SK-N-SH (cell line): ENCODE measurements around the gene DDX31. TPM values are rescaled to one million over a fixed set of nuclear protein-coding genes. Genes with fewer than 3 reads are reported as not detected.

Experiments used
- CTCF ChIA-PET: fragments of 300-600, 350-600 bp; formaldehyde crosslinking; extraction: SDS; loops from one replicate; lab custom pipeline; 2021; lab: Yijun Ruan, JAX
- POLR2A ChIA-PET: fragments of 350-600 bp; sonication (Branson Sonifier 250); formaldehyde crosslinking; extraction: SDS; loops from one replicate; lab custom pipeline; 2020; ENCODE audit warnings: antibody characterized with exemption, inconsistent platforms; lab: Yijun Ruan, JAX
- DNase-seq: peaks from one replicate; pipeline ENCODE4 v3.0.0; 2012
- H2AFZ ChIP-seq: fragments of 200-600 bp; sonication (generic); 2 replicates; pipeline ENCODE4 v1.8.1; 2016; ENCODE audit warnings: antibody characterized with exemption, mild to moderate bottlenecking, low read depth
- H3F3A ChIP-seq: fragments of 200-600 bp; sonication (generic); replicated peaks from 2 replicates; pipeline ENCODE3; 2016; ENCODE audit warnings: antibody characterized with exemption, mild to moderate bottlenecking; ENCODE audit not compliant: insufficient read depth
- H3K27ac ChIP-seq, 2 experiments: fragments of 200-500 bp in 1 of 2; fragments of 200-600 bp in 1 of 2; sonication (Bioruptor generic) in 1 of 2; sonication (generic), shearing (Covaris generic) in 1 of 2; 2 replicates each; pipeline versions ENCODE4 v1.5.1 to v1.6.1; 2014 to 2016; ENCODE audit warnings: low read depth in 2 of 2, inconsistent platforms in 1 of 2, low read length in 1 of 2, mild to moderate bottlenecking in 1 of 2, mixed read lengths in 1 of 2
- H3K27me3 ChIP-seq: fragments of 200-600 bp; sonication (generic), shearing (Covaris generic); 2 replicates; pipeline ENCODE4 v1.6.1; 2016; ENCODE audit warnings: mixed run types; ENCODE audit not compliant: insufficient read depth
- H3K36me3 ChIP-seq, 2 experiments: fragments of 200-500 bp in 1 of 2; fragments of 200-600 bp in 1 of 2; sonication (Bioruptor generic) in 1 of 2; sonication (generic) in 1 of 2; replicated peaks in 1 of 2; 2 replicates each; pipeline versions ENCODE3 to v1.5.1; 2014 to 2016; ENCODE audit warnings: low read length in 1 of 2, mild to moderate bottlenecking in 1 of 2; ENCODE audit not compliant: insufficient read depth in 2 of 2, control insufficient read depth in 1 of 2
- H3K4me1 ChIP-seq, 2 experiments: fragments of 200-500 bp in 1 of 2; fragments of 200-600 bp in 1 of 2; sonication (Bioruptor generic) in 1 of 2; sonication (generic), shearing (Covaris generic) in 1 of 2; 2 replicates each; pipeline versions ENCODE4 v1.5.1 to v1.6.1; 2014 to 2016; ENCODE audit warnings: low read depth in 1 of 2, low read length in 1 of 2, mixed run types in 1 of 2; ENCODE audit not compliant: insufficient read depth in 2 of 2, control insufficient read depth in 1 of 2
- H3K4me2 ChIP-seq: fragments of 200-600 bp; sonication (generic), shearing (Covaris generic); 2 replicates; pipeline ENCODE4 v1.6.1; 2017; ENCODE audit warnings: mixed run types
- H3K4me3 ChIP-seq, 2 experiments: fragments of 200-500 bp in 1 of 2; fragments of 200-600 bp in 1 of 2; sonication (Bioruptor generic) in 1 of 2; sonication (generic), shearing (Covaris generic) in 1 of 2; 2 replicates each; pipeline versions ENCODE4 v1.5.1 to v1.8.1; 2014 to 2016; ENCODE audit warnings: low read depth in 2 of 2, inconsistent platforms in 1 of 2, low read length in 1 of 2, mild to moderate bottlenecking in 1 of 2, mixed read lengths in 1 of 2, moderate library complexity in 1 of 2
- H3K79me2 ChIP-seq: fragments of 200-600 bp; sonication (generic); 2 replicates; pipeline ENCODE4 v1.8.1; 2017; ENCODE audit warnings: mild to moderate bottlenecking; ENCODE audit not compliant: insufficient read depth
- H3K9ac ChIP-seq: fragments of 200-600 bp; sonication (generic); 2 replicates; pipeline ENCODE4 v1.6.1; 2017; ENCODE audit warnings: mixed run types
- H3K9me2 ChIP-seq: fragments of 200-600 bp; sonication (generic); 2 replicates; pipeline ENCODE4 v1.6.1; 2017; ENCODE audit warnings: mixed run types
- H3K9me3 ChIP-seq: fragments of 200-600 bp; sonication (generic); 2 replicates; pipeline ENCODE4 v1.6.1; 2017; ENCODE audit warnings: mixed run types, mild to moderate bottlenecking, moderate library complexity
- H4K20me1 ChIP-seq: fragments of 200-600 bp; sonication (generic); 2 replicates; pipeline ENCODE4 v1.6.1; 2017; ENCODE audit warnings: mild to moderate bottlenecking, mixed run types; ENCODE audit not compliant: insufficient read depth
- CHD2 ChIP-seq: fragments of 150-350 bp; IDR thresholded peaks from 2 replicates; pipeline ENCODE4 v1.6.1; 2018; ENCODE audit warnings: low read length; ENCODE audit not compliant: partially characterized antibody
- EP300 ChIP-seq, 2 experiments: IDR thresholded peaks; 2 replicates each; pipeline versions ENCODE4 v1.4.0 to v1.6.1; 2012; ENCODE audit warnings: borderline replicate concordance in 1 of 2, low read depth in 1 of 2, low read length in 1 of 2
- EZH2phosphoT487 ChIP-seq: fragments of 200-600 bp; sonication (generic); IDR thresholded peaks from 2 replicates; pipeline ENCODE4 v1.6.1; 2017; ENCODE audit warnings: low read depth, mixed run types, mild to moderate bottlenecking, antibody characterized with exemption, moderate library complexity, borderline replicate concordance
- FOXJ3 ChIP-seq: sonication (generic); formaldehyde crosslinking; IDR thresholded peaks from 2 replicates; pipeline ENCODE4 v1.5.1; 2020; ENCODE audit warnings: mild to moderate bottlenecking, missing genetic modification reagents
- FOXM1 ChIP-seq: IDR thresholded peaks from 2 replicates; pipeline ENCODE4 v1.4.0; 2012; ENCODE audit warnings: low read depth, mild to moderate bottlenecking
- GATA2 ChIP-seq: sonication (generic); formaldehyde crosslinking; IDR thresholded peaks from 2 replicates; pipeline ENCODE4 v1.5.0; 2020; ENCODE audit warnings: mild to moderate bottlenecking, missing genetic modification reagents
- MXI1 ChIP-seq: IDR thresholded peaks from 2 replicates; pipeline ENCODE4 v1.6.1; 2012; ENCODE audit warnings: mild to moderate bottlenecking, low read depth, low read length, improper control_type of control experiment
- NFIC ChIP-seq: IDR thresholded peaks from 2 replicates; pipeline ENCODE4 v1.4.0; 2012; ENCODE audit warnings: borderline replicate concordance
- RCOR1 ChIP-seq: fragments of 150-350 bp; IDR thresholded peaks from 2 replicates; pipeline ENCODE4 v1.6.1; 2017; ENCODE audit warnings: antibody characterized with exemption, low read length
- REST ChIP-seq: IDR thresholded peaks from 2 replicates; pipeline ENCODE4 v1.6.1; 2012; ENCODE audit warnings: mild to moderate bottlenecking, low read depth, low read length, moderate library complexity
- TAF1 ChIP-seq: IDR thresholded peaks from 2 replicates; pipeline ENCODE4 v1.6.1; 2012; ENCODE audit warnings: low read depth, mild to moderate bottlenecking, low read length, moderate library complexity, borderline replicate concordance
- USF1 ChIP-seq: IDR thresholded peaks from 2 replicates; pipeline ENCODE4 v1.4.0; 2012; ENCODE audit warnings: low read depth, borderline replicate concordance
- USF2 ChIP-seq: fragments of 150-350 bp; IDR thresholded peaks from 2 replicates; pipeline ENCODE4 v1.6.1; 2017; ENCODE audit warnings: antibody characterized with exemption, low read length, low read depth, borderline replicate concordance
- ZBTB33 ChIP-seq: IDR thresholded peaks from 2 replicates; pipeline ENCODE4 v1.4.0; 2012; ENCODE audit warnings: low read depth, borderline replicate concordance
- WGBS: methylation state at CpG from one replicate; pipeline ENCODE4 v1.1.6; 2017; ENCODE audit warnings: low lambda C conversion rate; 5-methylcytosine and 5-hydroxymethylcytosine counted together
- polyA plus RNA-seq, 3 experiments: library from polyadenylated mRNA; depleted of rRNA; stranded (reverse); fragments of >200 nt; gene quantifications; 2 replicates each; pipeline ENCODE4 v1.2.3, GENCODE V29; 2012

DDX31 gene
- polyA plus RNA-seq, 1 of the 3 experiments (the other 2 are of a cell fraction) = 13.9 TPM

GRCh38 chr9:132702254-132702653 lies 32.5 kb upstream of the DDX31 start:
- DNase-seq = no peak
- H3K9me2 ChIP-seq = no peaks in the 10 kb centered on the region
- H3K4me3 ChIP-seq = no peak overlapping the region
- ChIA-PET CTCF (no interaction called here), POLR2A (no interaction called here)
- no peaks in the 10 kb centered on the region for H3K36me3 ChIP-seq
- H4K20me1 ChIP-seq = no peaks in the 10 kb centered on the region
- no peaks in the 10 kb centered on the region for H3K4me1 ChIP-seq
- no peak overlapping the region for H3K27ac ChIP-seq
- WGBS = 2% methylated on average over 1 of the region's 1 CpG
- no peak overlapping the region for H3K4me2 ChIP-seq
- no peaks in the 10 kb centered on the region for H3K79me2 ChIP-seq
- no peak overlapping the region for H3K9ac ChIP-seq
- no peaks in the 10 kb centered on the region for H3K27me3 ChIP-seq
- H3K9me3 ChIP-seq = peaks cover 11% of the 10 kb centered on the region; the same call in 1 of the 2 replicates
- peaks cover 2% of the 10 kb centered on the region for H3F3A ChIP-seq
- no peak overlapping the region for H2AFZ ChIP-seq
- TF ChIP-seq USF1 = no peak
- no peak for TF ChIP-seq EP300 (IDR thresholded peaks at IDR 0.05; ENCODE audit: borderline replicate concordance in 1 of 2, low read depth in 1 of 2, low read length in 1 of 2)
- no peak for TF ChIP-seq USF2
- TF ChIP-seq RCOR1 = no peak
- no peak for TF ChIP-seq EZH2phosphoT487
- TF ChIP-seq ZBTB33 = no peak
- no peak for TF ChIP-seq FOXJ3 (CRISPR knock-in tag)
- TF ChIP-seq NFIC = no peak
- no peak for TF ChIP-seq REST
- TF ChIP-seq FOXM1 = no peak
- TF ChIP-seq MXI1 = no peak
- no peak for TF ChIP-seq CHD2
- no peak for TF ChIP-seq GATA2
- no peak for TF ChIP-seq TAF1
